CD4-positive, alpha-beta T cell treated with Interleukin-4 for 4 hours (primary cell): ENCODE data around the gene PER1.

Source experiments
- DNase-seq: peaks from one replicate; pipeline ENCODE4 v3.0.0-alpha.2; 2020

PER1 gene

DNA sequence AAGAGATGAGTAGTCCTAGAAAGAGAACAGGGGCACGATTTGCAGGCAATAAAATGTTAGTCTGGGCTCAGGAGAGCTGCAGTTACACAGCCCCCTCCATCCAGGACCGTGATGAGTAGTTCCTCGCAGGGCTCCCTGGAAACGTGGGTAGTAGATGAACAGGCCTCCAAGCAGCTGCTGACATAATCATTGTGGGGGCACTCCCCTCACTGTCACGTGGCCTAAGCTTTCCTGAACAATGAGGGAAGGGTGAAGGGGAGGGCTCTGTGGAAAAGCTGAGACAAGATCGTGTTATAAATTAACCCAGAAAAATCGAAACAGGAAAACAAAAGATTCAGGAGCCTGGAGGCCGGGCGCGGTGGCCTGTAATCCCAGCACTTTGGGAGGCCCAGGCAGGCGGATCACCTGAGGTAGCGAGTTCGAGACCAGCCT, 1.3 kb upstream of the PER1 start:
- DNase-seq: no peak

DNA sequence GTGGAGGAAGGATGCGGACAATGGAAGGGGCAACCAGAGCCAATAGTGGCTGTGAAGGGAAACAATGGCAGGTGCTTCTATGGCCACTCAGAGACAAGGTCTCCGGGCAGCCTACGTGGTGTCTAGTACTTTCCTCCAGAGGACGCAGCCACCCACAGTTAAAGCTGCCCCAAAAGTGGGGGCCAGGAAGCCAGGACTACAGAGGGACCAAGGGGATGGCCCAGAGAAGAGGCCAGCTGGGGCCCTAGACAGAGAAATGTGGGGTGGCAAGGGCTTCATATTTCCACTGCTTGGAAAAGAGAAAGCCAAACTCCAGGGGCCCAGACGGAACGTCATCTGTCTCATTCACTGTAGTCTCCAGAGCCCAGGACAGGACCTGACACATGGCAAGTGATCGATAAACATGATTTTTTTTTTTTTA, 837 bp upstream of the PER1 start:
- no peak for DNase-seq

DNA sequence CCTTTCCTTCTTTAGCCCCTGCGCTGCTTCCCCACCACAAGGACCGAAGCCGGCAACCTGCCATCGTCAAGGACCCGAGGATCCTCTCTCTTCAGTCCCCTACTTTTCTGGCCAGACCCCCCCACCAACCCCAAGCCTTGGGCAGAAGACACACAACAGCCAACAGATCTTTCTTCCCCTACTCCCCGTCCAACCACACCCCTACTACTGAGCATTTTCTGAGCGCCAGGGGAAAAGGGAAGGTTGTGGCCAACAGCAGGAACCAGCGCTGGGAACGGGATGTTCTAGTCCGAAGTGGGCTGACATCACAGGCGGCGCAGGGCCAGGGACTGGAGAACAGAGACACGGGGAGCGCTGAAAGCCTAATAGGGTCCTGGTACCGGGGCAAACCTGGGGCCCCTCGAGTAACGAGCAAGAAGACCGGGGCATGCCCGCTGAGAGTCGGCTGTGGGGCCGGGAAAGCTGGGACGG, 528 bp downstream of the PER1 start:
- DNase-seq: no peak

DNA sequence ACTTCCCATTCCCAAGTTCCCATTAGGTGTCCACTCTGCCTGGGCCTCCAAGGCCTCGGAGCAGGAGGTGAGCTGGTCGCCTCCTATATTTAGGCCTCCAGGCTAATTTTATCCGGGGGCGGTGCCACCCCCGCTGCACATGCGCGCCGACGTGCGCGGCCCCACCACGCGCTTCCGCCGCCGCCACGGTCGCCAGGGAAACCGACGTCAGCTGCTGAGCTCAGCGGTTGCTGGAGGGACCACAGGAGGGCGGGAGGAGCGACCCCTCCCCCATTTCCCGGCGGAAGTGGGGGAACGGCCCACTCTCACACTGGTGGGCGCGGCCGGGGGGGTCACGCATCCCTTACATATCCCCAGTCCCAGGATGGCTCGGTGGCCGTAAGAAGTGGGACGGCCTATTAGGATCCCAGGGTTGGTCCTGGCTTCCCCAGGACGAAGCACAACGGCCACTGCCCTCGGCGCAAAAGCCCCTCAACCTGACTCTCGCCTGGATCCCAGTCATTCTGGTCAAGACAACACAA, 1.0 kb downstream of the PER1 start:
- peak; percentile 84 for DNase-seq

DNA sequence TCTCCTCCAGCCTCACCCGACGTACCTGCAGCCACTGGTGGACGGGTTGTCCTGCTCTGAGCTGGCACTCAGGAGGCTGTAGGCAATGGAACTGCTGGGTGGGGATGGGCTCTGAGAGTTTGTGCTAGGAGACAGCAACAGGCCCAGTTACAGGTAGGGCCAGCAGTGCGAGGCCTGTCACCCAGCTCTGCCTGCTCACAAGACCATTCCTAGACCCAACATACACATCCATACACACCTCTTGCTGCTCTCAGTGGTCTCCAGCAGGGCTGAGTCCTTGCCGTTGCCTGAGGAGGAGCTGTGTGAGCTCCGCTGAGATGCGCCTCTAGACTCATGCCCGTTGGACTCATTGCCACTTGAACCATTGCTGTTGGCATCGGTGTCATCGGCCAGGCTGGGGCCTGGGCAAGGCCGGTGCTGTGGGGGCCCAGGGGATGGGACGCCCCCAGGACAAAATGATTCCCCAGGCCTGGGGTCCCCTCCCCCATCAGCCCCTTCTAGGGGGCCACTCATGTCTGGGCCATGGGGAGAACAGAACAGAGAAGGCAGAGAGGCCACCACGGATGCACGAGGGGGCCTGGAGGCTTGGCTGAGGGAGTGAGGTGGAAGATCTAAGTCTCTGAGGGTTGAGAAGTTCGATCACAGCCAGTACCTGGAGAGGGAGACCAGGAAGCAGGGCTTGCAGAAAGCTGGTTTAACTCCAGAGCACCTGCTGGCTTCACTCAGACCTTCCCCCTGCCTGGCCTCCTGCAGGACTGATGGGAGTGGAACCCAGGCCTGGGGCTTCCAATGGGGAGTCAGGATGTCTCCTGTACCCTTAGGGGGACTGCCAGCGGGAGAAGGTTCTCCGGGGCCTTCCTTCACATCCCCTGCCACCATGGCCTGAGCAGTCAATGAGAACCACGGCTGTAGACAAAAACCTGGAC, 1.7 kb downstream of the PER1 start:
- no peak for DNase-seq

DNA sequence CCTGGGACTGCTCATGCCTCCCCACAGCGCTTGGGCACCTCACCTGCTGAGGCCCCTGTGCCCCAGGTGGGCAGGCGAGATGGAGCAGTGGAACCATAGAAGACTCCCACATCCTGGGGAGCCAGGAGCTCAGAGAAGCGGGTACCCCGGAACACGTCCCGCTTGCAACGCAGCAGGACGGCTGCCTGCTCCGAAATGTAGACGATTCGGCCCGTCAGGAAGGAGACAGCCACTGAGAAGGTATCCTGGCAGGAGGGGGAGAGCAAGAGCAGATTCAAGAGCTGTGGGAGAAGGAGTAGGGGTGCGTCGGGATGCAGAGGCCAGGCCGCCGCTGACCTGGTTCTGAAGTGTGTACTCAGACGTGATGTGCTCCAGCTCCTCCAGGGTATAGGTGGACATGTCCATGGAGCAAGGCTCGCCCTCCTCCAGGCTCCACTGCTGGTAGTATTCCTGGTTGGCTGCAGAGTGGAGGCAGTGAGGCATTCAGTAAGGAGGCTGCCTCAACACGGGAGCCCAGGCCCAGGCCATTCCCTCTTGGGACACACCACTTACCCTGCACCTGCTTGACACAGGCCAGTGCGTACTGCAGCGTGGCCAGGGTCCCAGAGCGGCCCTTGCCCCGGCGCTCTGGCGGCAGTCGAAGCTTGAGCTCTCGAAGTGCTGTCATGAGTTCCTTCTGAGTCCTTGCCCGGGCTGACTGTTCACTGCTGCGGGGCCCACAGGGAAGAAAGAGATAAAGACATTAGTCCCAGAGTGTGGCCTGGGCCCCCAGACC, 2.6 kb downstream of the PER1 start:
- DNase-seq: no peak

DNA sequence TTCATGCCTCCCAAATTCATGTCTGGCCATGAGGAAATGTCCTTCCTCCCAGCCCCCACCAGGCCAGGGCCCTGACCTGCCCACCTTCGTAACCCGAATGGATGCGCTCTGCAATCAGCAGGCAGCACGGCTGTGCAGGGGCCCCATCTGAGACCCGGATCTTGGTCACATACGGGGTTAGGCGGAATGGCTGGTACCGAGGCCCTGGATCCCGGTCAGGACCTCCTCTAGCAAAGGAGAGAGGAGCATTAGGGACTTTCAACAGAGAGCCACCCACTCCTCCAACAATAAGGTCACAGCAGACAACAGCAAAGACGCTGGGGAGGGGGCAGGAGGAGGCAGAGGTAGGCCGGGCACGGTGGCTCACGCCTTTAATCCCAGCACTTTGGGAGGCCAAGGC, 3.6 kb downstream of the PER1 start:
- DNase-seq: no peak

DNA sequence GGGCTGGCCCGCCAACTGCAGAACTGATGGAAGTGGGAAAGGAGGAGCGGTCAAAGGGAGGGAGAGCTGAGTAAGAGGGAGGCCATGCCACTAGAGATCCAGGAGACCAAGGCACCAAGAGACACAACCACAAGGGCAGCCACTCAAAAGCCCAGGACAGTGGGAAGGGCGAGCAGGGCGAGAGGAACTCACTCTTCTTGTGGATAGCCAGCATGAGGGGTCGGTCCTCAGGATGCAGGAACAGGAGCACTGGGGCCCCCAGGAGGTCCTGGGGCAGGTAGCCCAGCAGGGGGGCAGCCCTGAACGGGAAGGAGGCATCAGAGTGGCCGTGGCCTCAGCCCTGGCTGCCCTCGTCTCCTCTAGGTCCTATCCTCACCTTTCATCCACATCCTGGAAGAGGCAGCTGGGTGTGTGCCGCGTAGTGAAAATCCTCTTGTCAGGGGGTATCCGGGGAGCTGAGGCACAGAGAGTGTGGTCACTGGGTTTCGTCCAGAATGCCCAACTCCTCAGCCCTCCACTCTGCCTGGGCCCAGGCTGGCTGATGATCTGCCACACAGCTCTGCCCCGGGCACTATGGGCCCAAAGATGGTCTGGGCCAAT, 4.3 kb downstream of the PER1 start:
- no peak for DNase-seq

DNA sequence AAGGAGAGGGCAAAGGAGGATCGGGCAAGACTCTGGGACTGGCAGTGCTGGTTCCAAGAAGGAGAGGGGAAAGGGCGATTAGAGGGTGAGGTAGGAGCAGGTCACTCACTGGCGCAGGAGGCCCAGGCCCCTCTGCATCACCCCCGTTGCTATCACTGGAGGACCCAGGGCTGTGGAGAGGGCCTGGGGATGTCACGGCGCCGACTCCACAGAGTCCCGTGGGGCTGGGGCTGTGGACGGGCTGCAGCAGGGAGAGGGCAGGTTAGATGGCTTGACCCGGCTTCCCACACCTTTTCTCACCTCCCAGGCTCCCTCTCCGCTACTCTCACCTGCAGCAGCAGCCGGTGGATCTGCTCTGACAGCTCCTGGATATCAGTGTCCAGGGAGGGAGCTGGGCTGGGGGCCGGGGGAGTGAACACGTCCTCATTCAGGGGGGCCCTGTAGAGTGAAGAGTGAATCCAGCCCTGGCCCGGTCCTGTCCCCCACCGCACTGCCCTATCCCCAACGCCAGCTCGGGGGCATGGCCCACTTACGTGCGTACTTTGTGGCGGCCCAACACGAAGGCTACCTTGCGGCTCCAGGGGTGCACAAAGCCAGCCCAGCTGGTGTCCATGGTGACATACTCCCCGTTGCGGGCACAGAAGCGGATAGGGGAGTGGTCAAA, 4.9 kb downstream of the PER1 start:
- no peak for DNase-seq

DNA sequence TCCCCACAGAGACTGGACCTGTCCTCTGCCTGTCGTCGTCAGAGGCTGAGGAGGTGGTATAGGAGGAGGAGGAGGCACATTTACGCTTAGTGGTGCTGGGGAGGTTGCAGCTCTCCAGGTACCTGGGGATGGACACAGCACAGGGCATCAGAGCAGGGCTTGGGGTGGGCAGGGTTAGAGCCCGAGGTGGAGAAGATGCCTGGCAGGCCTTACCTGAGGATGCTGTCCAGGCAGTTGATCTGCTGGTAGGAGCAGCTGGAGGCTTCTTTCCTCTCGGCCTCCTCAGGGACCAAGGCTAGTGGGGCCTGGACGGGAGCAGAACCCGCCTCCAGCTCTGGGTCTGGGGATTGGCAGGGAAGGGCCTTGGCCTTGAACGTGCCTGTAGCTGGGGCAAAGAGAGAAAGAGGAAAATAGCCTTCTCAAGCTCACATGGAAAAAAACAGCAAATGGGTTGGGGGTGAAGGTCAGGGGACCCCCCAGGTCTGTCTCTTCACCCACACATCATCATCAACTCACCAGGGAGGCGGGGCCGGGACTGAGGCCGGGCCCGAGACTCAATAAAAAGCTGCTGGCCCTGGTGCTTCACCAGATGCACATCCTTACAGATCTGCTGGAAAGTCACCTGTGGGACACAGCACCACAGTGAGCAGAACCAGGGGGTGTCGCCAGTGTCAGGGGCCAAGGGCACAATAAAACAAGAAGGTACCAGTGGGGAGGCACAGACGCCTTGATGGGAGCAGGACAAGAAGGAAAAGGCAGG, 5.6 kb downstream of the PER1 start:
- no peak for DNase-seq

DNA sequence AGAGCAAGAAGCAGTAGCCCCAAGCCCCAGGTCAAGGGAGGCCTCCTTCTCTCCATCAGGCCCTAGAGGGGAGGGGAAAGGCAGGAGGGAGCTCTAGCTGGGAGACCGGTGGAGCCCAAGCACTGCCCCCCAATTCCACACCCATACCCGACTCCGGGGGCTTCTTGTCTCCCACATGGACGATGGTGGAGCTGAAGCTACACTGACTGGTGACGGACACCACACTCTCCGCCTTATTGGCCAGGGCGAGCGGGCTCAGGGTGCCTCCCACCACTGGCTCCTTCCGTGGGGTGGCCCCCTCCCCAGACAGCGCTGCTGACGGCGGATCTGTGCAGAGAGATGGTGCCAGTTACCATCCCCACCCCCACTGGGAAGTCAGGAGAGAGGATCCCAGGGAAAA, 6.4 kb downstream of the PER1 start:
- no peak for DNase-seq

DNA sequence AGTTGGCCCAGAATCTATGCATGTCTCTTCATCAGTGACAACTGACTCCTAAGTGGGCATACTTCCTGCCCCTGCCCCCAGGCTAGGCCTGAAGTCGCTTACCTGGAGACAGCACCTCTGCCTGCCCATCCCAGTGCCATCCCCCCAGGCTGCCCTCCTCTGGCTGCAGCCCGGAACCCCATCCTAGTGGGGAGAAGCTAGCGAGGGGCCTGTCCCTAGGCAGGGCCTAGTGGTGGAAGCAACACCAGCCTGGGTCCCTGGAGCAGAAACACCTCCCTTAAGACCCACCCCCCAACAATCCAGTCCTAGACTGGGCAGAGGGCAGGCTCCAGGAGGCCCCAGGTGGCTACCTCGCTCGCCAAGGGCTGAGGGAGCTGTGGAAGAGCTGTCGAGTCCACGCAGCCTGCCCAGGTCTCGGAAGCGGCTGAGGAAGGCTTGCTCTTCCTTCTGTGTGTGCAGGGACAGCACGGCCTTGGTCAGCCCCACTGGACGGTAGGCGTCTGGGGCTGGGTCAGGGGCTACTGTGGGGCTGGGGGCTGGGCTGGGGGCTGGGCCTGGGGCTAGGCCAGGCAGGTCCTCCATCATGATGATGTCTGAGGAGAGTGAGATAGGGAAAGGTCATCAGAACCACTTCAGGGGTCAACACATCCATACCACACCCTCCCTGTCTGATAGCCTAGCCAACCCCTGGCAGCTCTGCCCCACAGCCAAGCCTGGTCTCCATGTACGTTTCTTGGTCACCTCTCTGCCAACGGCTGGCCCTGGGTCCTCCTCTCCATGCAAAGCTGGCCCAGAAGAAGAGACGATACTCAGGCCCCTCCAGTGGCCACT, 7.6 kb downstream of the PER1 start:
- DNase-seq: no peak

DNA sequence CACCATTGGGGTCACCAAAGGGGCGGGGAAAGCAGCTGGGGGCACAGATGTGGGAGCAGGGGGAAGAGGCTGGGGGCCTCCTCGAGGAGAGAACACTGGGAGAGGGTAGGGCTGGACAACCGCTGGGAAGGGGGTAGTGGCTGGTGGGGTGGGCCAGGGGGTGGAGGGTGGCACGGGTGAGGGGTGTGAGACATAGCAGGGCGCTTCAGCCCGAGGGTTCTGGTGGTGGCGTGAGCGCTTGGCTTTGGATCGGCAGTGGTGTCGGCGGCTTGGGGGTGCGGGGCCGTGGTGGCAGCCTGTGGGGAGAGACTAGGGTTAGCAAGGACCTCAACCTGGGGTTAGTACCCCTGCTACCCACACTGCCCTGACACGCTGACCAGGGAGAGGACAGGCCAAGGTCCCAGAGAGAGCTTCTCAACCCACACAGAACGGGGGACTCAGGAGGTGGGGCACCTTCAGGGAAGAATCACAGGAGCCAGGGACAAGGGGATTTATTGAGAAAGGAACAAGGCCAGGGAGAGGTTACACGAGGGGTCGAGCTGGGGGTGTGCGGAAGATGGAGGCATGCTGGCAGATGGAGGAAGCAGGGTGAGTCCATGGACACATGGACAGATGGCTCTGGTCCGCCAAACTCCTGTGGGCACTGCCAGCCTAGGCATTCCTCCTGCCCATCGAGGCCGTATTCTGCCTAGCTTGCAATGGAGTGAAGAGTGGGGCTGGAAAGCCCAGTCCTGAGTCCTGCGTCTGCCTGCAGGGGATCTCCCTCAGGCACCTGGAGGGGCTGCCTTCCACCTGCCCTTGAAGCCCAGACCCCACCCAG, 8.4 kb downstream of the PER1 start:
- no peak for DNase-seq

DNA sequence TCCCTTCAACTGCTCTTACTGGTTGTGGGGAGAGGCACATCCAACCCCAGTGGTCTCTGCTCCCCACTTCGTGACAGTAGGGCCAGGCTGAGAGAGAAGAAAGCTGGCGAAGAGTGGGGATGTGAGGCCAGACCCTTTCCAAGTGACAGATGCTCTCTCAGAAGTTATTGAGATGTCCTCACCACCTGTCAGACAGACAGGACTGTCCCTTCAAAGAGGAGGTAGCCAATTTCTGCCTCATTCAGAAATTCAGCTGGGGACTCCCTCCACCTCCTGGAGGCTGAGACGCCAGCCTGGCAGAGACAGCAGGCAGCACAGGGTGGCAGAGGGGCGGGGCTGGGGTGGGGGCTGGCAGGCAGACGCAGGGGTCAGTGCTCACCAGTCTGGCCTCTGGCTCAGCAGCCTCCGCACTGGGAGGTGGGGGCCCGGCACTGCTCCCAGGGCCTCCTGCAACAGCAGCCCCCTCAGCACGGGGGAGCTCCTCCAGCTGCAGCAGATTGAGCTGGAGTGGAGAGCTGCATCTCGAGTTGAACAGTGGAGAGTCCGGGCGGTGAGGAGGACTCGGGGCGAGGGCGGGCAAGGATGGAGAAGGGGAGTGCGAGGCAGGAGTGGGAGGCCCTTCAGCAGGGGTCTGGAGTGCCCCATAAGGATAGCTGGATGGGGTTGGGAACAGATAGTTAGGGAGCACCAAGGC, 9.2 kb downstream of the PER1 start:
- DNase-seq: no peak

DNA sequence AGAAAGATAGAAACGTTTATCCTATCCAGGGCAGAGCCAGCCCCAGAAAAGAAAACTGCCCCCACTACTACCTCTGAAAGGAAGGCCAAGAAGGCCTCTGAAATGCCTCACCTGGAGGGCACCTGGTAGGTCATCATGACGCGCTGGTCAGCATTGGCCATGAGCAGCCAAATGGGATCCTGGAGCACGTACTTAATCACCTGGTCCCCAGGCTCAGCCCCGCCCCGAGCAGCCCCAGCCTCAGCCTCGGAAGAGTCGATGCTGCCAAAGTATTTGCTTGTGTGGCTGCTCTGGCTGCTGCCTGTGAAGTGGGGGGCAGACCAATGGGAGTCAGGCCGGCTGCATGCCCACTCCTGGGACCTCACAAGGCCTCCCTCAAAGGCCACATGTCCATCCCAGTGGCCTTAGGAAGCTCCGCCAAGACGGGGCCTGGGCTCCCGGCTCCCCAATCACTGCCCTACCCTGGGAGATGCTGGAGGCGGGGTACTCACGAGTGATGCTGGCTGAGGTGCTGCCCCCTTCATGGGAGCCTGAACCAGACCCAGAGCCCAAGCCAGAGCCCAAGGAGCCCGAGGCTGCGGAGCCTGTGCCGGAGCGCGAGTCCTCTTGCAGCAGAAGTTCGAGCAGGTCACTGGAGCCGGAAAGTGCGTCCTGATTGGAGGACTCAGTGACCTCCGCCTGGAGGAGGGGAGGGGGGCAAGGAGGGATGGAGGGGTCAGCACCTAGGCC, 9.9 kb downstream of the PER1 start:
- no peak for DNase-seq

DNA sequence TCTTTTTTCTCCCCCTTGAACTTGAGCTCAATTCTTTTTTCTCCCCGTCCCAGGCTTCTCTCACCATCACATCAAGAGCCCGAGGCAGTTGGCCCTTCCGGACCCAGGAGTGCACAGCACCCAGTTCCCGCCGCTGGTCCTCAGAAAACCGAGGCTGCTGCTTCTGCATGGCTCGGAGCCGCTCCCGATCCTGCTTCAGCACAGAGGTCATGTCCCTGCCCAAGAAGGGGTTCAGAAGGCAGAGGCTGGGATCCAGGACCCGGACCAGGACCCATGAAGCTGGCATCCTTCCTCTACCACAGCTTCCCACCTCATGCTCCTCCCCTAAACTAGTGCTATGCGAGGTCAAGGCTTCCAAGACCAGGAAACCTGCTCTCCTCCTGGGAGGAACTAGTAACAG, 10.5 kb downstream of the PER1 start:
- DNase-seq: no peak

DNA sequence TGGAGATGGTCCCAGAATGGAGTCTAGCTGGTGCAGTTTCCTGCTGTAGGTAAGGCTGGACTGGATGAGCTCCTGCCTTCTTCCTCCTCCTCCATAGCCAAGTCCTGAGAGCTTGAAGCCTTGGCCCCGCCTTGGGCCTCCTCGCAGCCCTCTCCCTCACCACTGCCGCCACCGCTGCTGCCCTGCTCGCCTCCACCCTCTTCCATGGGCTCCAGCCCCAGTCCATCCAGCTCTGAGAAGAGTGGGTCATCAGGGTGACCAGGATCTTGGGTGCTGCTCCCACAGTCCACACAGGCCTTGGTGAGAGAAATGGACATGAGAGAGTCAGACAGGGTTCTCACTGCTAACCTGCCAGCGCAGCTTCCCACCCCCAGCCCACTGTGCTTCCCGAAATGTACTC, 11.2 kb downstream of the PER1 start:
- DNase-seq: no peak
